Natural killer cell (primary cell): ENCODE results near the gene VAV1. TPM values are rescaled to one million over a fixed set of nuclear protein-coding genes. Genes with fewer than 3 reads are reported as not detected.

Experiments used
- ATAC-seq, 3 donors: fragments of 150-1000 bp in 2 of 3; fragments of 200-7000 bp in 1 of 3; cut with Tn5 transposase; 1 replicate in 1 of 3; 2 replicates in 2 of 3; pipeline ENCODE4 v1.10.0; 2021; ENCODE audit warnings: mild to moderate bottlenecking in 2 of 3, moderate library complexity in 2 of 3
- DNase-seq, 2 donors: peaks; one replicate each; pipeline versions ENCODE4 v3.0.0 to v3.0.0-alpha.2; 2013 to 2021; ENCODE audit warnings: mixed read lengths in 1 of 2
- H3K27ac ChIP-seq: one replicate; pipeline ENCODE4 v1.5.1; 2013; ENCODE audit warnings: mild to moderate bottlenecking, low read length
- H3K27me3 ChIP-seq: one replicate; pipeline ENCODE4 v1.6.1; 2013; ENCODE audit warnings: low read length; ENCODE audit not compliant: control insufficient read depth, insufficient read depth
- H3K36me3 ChIP-seq: one replicate; pipeline ENCODE4 v1.6.1; 2013; ENCODE audit warnings: low read length; ENCODE audit not compliant: control insufficient read depth, insufficient read depth
- H3K4me1 ChIP-seq: one replicate; pipeline ENCODE4 v1.6.1; 2013; ENCODE audit warnings: low read length; ENCODE audit not compliant: control insufficient read depth, insufficient read depth
- H3K4me3 ChIP-seq: one replicate; pipeline ENCODE4 v1.5.1; 2013; ENCODE audit warnings: low read length
- H3K9me3 ChIP-seq: one replicate; pipeline ENCODE4 v1.6.1; 2013; ENCODE audit warnings: low read length; ENCODE audit not compliant: control insufficient read depth, insufficient read depth
- H3K27ac Mint-ChIP-seq, 2 donors: one replicate each; pipeline ENCODE4 v1.8.0; 2022; ENCODE audit warnings: mild to moderate bottlenecking in 2 of 2, mixed read lengths in 2 of 2, moderate library complexity in 1 of 2
- H3K27me3 Mint-ChIP-seq, 2 donors: one replicate each; pipeline ENCODE4 v1.8.0; 2022; ENCODE audit warnings: low read depth in 2 of 2, mixed read lengths in 2 of 2
- H3K36me3 Mint-ChIP-seq: one replicate; pipeline ENCODE4 v1.8.0; 2022; ENCODE audit warnings: mixed read lengths
- H3K4me1 Mint-ChIP-seq, 2 donors: one replicate each; pipeline ENCODE4 v1.8.0; 2022; ENCODE audit warnings: mixed read lengths in 2 of 2
- H3K4me3 Mint-ChIP-seq: one replicate; pipeline ENCODE4 v1.8.0; 2022; ENCODE audit warnings: mild to moderate bottlenecking, moderate library complexity, mixed read lengths
- H3K9me3 Mint-ChIP-seq, 2 donors: one replicate each; pipeline ENCODE4 v1.8.0; 2022; ENCODE audit warnings: mixed read lengths in 2 of 2
- CTCF ChIP-seq: fragments of 200-600 bp; IDR thresholded peaks from one replicate; pipeline ENCODE4 v1.8.0; 2022; ENCODE audit warnings: antibody characterized with exemption
- WGBS: methylation state at CpG from one replicate; pipeline ENCODE4 v1.1.7; 2013; ENCODE audit warnings: missing lambda C conversion rate; ENCODE audit not compliant: insufficient coverage; 5-methylcytosine and 5-hydroxymethylcytosine counted together
- intact Hi-C: fragments of 100-400 bp; cut with micrococcal nuclease; formaldehyde crosslinking; loops from one replicate; pipeline ENCODE4 v1.14.2; 2022
- total RNA-seq, 4 donors: library from RNA; stranded (reverse); fragments of 120-200 nt in 1 of 4; gene quantifications; one replicate each; pipeline versions ENCODE4 v1.2.3 to v1.2.4, GENCODE V29; 2013 to 2022

Gene VAV1
- total RNA-seq, 3 donors from 2014 or later (not counting 1 experiment from before 2014, with no cell fraction given), result 141 to 167 (median 164) TPM

GRCh38 chr19:6847828-6848200 is 75.3 kb downstream of the VAV1 start:
- Mint-ChIP-seq H3K4me1 (peaks cover 0 to 4% of the 10 kb centered on the region in 2 donors), H3K36me3 (no peaks in the 10 kb centered on the region), H3K27ac (no peak overlapping the region), H3K27me3 (no peaks in the 10 kb centered on the region), H3K4me3 (no peak overlapping the region), H3K9me3 (no peaks in the 10 kb centered on the region)
- no peak for TF ChIP-seq CTCF
- no peaks in the 10 kb centered on the region for H3K4me1 ChIP-seq
- H3K27ac ChIP-seq, result no peak overlapping the region
- H3K27me3 ChIP-seq, result no peaks in the 10 kb centered on the region
- no peaks in the 10 kb centered on the region for H3K9me3 ChIP-seq
- intact Hi-C loops, result no loop called here
- no peak overlapping the region for H3K4me3 ChIP-seq
- ATAC-seq (no peak), DNase-seq (no peak)
- WGBS, result 98% methylated on average over 10 of the region's 11 CpGs
- H3K36me3 ChIP-seq, result peaks cover 52% of the 10 kb centered on the region

- H3K36me3 ChIP-seq, result peaks cover 60% of the 10 kb centered on the region
These were observed 76.5 kb downstream of the VAV1 start for GRCh38 chr19:6848986-6849385.

DNA sequence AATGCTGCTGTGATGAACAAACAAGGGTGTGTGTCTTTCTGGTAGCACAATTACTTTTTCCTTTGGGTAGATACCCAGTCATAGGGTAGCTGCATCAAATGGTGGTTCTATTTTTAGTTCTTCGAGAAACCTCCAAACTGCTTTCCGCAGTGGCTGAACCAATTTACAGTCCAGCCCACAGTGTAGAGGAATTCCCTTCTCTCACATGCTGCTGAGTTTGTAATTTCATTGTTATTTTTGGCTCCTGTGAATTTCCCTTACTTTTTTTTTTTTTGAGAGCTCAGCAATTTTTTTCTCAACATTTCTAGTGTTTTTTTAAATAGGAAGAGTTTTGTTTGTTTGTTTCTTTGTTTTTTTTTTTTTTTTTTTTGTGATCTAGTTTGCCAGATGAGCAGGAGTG is 77.4 kb downstream of the VAV1 start:
- Histone ChIP-seq H3K4me1 (no peaks in the 10 kb centered on the region), H3K27ac (no peak overlapping the region), H3K4me3 (no peak overlapping the region), H3K9me3 (no peaks in the 10 kb centered on the region), H3K27me3 (no peaks in the 10 kb centered on the region), H3K36me3 (peaks cover 64% of the 10 kb centered on the region)
- Mint-ChIP-seq H3K4me1 (no peaks in the 10 kb centered on the region), H3K27ac (peak overlapping the region; percentile 36 to 66), H3K27me3 (no peaks in the 10 kb centered on the region), H3K4me3 (no peak overlapping the region), H3K36me3 (no peaks in the 10 kb centered on the region), H3K9me3 (no peaks in the 10 kb centered on the region)
- ATAC-seq (no peak), DNase-seq (no peak)
- WGBS, result 94% methylated on average over 2 of the region's 2 CpGs
- intact Hi-C loops, result no loop called here
- TF ChIP-seq CTCF, result no peak

More at GRCh38 chr19:6848986-6849385, 76.5 kb downstream of the VAV1 start:
- H3K4me3 ChIP-seq, result no peak overlapping the region
- no peaks in the 10 kb centered on the region for H3K9me3 ChIP-seq
- 93% methylated on average over 3 of the region's 3 CpGs for WGBS
- Mint-ChIP-seq H3K36me3 (no peaks in the 10 kb centered on the region), H3K27ac (no peak overlapping the region), H3K9me3 (no peaks in the 10 kb centered on the region), H3K4me3 (no peak overlapping the region), H3K27me3 (no peaks in the 10 kb centered on the region), H3K4me1 (peaks cover 0 to 4% of the 10 kb centered on the region in 2 donors)
- no peak overlapping the region for H3K27ac ChIP-seq
- H3K27me3 ChIP-seq, result no peaks in the 10 kb centered on the region
- ATAC-seq (no peak), DNase-seq (no peak)
- H3K4me1 ChIP-seq, result no peaks in the 10 kb centered on the region
- intact Hi-C loops, result no loop called here
- TF ChIP-seq CTCF, result no peak

DNA sequence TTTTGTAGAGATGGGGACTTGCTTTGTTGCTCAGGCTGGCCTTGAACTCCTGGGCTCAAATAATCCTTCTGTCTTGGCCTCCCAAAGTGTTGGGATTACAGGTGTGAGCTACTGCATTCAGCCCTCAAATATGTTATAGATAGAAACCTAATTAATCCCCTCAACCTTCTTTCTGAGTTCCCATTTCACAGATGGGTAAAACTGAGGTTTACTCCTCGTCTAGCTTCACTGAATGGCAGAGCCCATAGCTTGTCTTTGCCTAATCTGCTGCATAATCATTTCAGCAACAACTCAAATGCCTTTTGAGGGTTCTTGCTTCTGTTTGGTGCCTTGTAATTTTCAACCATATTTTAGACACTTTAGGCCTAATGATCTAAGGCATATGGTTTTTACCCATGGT is 78.9 kb downstream of the VAV1 start:
- Histone ChIP-seq H3K27me3 (no peaks in the 10 kb centered on the region), H3K4me3 (no peak overlapping the region), H3K9me3 (no peaks in the 10 kb centered on the region), H3K27ac (no peak overlapping the region), H3K4me1 (no peaks in the 10 kb centered on the region), H3K36me3 (peaks cover 76% of the 10 kb centered on the region)
- no peak for TF ChIP-seq CTCF
- DNase-seq (no peak), ATAC-seq (no peak)
- Mint-ChIP-seq H3K9me3 (no peaks in the 10 kb centered on the region), H3K36me3 (no peaks in the 10 kb centered on the region), H3K4me3 (no peak overlapping the region), H3K27me3 (no peaks in the 10 kb centered on the region), H3K27ac (no peak overlapping the region), H3K4me1 (peaks cover 0 to 6% of the 10 kb centered on the region in 2 donors)
- 95% methylated on average over 1 of the region's 1 CpG for WGBS
- intact Hi-C loops, result no loop called here
